ENCODE data around the gene GPA33.

GPA33 gene

DNA sequence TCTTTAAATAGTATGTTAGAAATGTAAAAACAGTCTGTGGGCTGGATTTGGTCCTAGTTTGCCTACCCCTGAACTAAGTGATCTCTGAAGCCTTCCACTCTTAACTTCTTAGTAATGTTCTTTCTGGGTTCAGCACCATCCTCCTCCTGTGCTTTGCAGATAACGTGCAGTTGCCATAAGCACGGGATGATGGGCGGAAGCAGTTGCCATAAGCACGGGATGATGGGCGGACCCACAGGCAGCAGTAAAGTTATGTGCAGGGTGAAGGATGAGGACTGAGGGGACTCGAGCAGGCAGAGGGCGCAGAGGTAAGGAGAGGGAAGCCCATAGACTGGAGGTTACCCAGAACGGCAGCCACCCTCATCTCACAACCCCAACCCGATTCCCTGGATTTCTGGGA, 25.6 kb downstream of the GPA33 start:
- no peak overlapping the region for H2AK5ac ChIP-seq (ENCODE audit: low read length)
- H4K91ac ChIP-seq (ENCODE audit: low read depth, low read length) = no peak overlapping the region
- no peak overlapping the region for H2BK12ac ChIP-seq (ENCODE audit: low read length)
- H3K27ac ChIP-seq (ENCODE audit: low read depth, low read length) = no peak overlapping the region
- no peak overlapping the region for H3K4ac ChIP-seq (ENCODE audit: low read depth, low read length)
- no peaks in the 10 kb centered on the region for H3K79me2 ChIP-seq (ENCODE audit: control insufficient read depth, insufficient read depth, low read length, poor library complexity)
- DNase-seq = no peak
- no peak overlapping the region for H2AFZ ChIP-seq (ENCODE audit: insufficient read depth, low read length, poor library complexity)
- no peak overlapping the region for H3K23ac ChIP-seq (ENCODE audit: low read length)
- WGBS (ENCODE audit: extremely low coverage, insufficient coverage, insufficient read length) = no CpG with 5 or more reads among the region's 9 CpGs
- H3K27me3 ChIP-seq (ENCODE audit: insufficient read depth, low read length) = no peaks in the 10 kb centered on the region
- no peak overlapping the region for H4K12ac ChIP-seq (ENCODE audit: low read depth, low read length)
- no peak overlapping the region for H2BK120ac ChIP-seq (ENCODE audit: insufficient read depth, low read length, poor library complexity)
- no peak overlapping the region for H3K4me2 ChIP-seq (ENCODE audit: low read length)
- H3K4me1 ChIP-seq (ENCODE audit: control insufficient read depth in 1 of 2, insufficient read depth in 2 of 2, low read length in 2 of 2) = no peaks in the 10 kb centered on the region
- no peak overlapping the region for H4K8ac ChIP-seq (ENCODE audit: low read depth, low read length)
- H3K14ac ChIP-seq (ENCODE audit: low read length) = no peak overlapping the region
- H3K36me3 ChIP-seq (ENCODE audit: control insufficient read depth in 1 of 2, insufficient read depth in 2 of 2, low read length in 2 of 2) = no peaks in the 10 kb centered on the region
- H3K18ac ChIP-seq (ENCODE audit: low read length) = no peak overlapping the region
- H3K79me1 ChIP-seq (ENCODE audit: low read length) = no peaks in the 10 kb centered on the region
- H3K9me3 ChIP-seq (ENCODE audit: insufficient read depth, low read depth, low read length) = peaks cover 3% of the 10 kb centered on the region
- H3K9ac ChIP-seq (ENCODE audit: low read length) = no peak overlapping the region
- H2BK5ac ChIP-seq (ENCODE audit: low read depth, low read length, poor library complexity) = no peak overlapping the region
- no peak overlapping the region for H3K4me3 ChIP-seq (ENCODE audit: low read depth, low read length)

DNA sequence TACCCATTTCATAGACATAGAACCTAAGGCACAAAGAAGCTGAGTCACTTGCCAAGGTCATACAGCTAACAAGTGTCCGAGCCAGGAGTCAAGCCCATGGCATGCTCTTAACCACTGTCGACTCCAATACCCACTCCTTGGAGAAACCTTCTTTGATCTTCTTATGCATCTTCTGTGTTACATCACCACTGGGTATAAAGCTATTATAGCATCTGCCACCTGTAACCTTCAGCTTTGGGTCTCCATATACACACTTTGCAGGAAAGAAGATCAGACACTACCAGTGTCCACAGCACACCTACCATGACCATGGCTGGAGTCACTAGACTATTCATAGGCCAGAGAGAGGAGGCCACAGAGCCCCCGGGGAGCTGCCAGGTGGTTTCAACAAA, 29.1 kb downstream of the GPA33 start:
- H3K79me2 ChIP-seq (ENCODE audit: control insufficient read depth, insufficient read depth, low read length, poor library complexity) = no peaks in the 10 kb centered on the region
- no peak overlapping the region for H4K8ac ChIP-seq (ENCODE audit: low read depth, low read length)
- peaks cover 0 to 2% of the 10 kb centered on the region in 2 experiments for H3K4me1 ChIP-seq (ENCODE audit: control insufficient read depth in 1 of 2, insufficient read depth in 2 of 2, low read length in 2 of 2)
- no peak overlapping the region for H4K12ac ChIP-seq (ENCODE audit: low read depth, low read length)
- H3K9ac ChIP-seq (ENCODE audit: low read length) = no peak overlapping the region
- WGBS (ENCODE audit: extremely low coverage, insufficient coverage, insufficient read length) = no CpG with 5 or more reads among the region's 3 CpGs
- no peak overlapping the region for H2BK120ac ChIP-seq (ENCODE audit: insufficient read depth, low read length, poor library complexity)
- no peaks in the 10 kb centered on the region for H3K27me3 ChIP-seq (ENCODE audit: insufficient read depth, low read length)
- H2AFZ ChIP-seq (ENCODE audit: insufficient read depth, low read length, poor library complexity) = no peak overlapping the region
- peaks cover 6% of the 10 kb centered on the region for H3K9me3 ChIP-seq (ENCODE audit: insufficient read depth, low read depth, low read length)
- H3K4me3 ChIP-seq (ENCODE audit: low read depth, low read length) = no peak overlapping the region
- H2AK5ac ChIP-seq (ENCODE audit: low read length) = no peak overlapping the region
- no peak overlapping the region for H3K27ac ChIP-seq (ENCODE audit: low read depth, low read length)
- no peak overlapping the region for H4K91ac ChIP-seq (ENCODE audit: low read depth, low read length)
- no peak overlapping the region for H2BK12ac ChIP-seq (ENCODE audit: low read length)
- no peak overlapping the region for H3K4me2 ChIP-seq (ENCODE audit: low read length)
- H3K14ac ChIP-seq (ENCODE audit: low read length) = no peak overlapping the region
- no peak overlapping the region for H3K23ac ChIP-seq (ENCODE audit: low read length)
- no peaks in the 10 kb centered on the region for H3K36me3 ChIP-seq (ENCODE audit: control insufficient read depth in 1 of 2, insufficient read depth in 2 of 2, low read length in 2 of 2)
- no peak overlapping the region for H3K4ac ChIP-seq (ENCODE audit: low read depth, low read length)
- no peak for DNase-seq
- peaks cover 2% of the 10 kb centered on the region for H3K79me1 ChIP-seq (ENCODE audit: low read length)
- no peak overlapping the region for H2BK5ac ChIP-seq (ENCODE audit: low read depth, low read length, poor library complexity)
- H3K18ac ChIP-seq (ENCODE audit: low read length) = no peak overlapping the region

DNA sequence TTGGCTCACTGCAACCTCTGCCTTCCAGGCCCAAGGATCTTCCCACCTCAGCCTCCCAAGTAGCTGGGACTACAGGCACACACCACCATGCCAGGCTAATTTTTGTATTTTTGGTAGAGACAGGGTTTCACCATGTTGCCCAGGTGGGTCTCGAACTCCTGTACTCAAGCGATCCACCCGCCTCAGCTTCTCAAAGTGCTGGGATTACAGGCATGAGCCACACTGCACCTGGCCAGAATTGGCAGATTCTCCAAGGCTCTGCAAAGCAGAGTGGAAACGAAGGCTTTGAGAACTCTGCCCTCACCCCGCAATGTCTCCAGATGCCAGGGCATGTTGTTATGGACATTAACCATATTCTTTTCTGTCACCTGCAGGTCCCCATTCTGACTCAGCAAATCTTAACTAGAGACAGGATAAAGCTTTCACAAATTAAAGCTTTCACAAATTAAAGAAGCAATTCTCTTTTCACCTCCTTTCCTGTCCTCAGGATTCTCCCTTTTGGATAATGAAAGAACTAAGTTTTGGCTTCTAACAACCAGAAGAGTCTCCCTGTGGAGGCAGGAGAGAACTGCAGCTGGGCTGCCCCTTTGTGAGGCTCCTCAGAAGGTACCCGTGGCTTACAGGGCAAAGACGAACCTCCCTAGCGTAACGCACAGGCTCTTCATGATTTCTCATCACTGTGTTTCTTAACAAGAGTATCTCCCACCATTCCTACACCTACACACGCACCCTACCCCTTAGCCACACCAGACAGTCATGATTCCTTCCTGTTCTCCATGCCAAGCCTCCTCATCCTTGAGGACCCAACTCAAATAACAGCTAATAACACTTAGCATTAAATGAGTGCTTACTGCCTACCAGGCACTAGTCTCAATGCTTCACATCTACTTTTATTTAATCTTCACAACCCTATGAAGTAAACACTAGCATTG, 29.8 kb downstream of the GPA33 start:
- Histone ChIP-seq H3K9ac (ENCODE audit: low read length) (peak overlapping the region; percentile 8), H2BK120ac (ENCODE audit: insufficient read depth, low read length, poor library complexity) (no peak overlapping the region), H3K4me2 (ENCODE audit: low read length) (no peak overlapping the region), H3K36me3 (ENCODE audit: control insufficient read depth in 1 of 2, insufficient read depth in 2 of 2, low read length in 2 of 2) (no peaks in the 10 kb centered on the region), H3K14ac (ENCODE audit: low read length) (no peak overlapping the region), H3K4me1 (ENCODE audit: control insufficient read depth in 1 of 2, insufficient read depth in 2 of 2, low read length in 2 of 2) (peaks cover 0 to 2% of the 10 kb centered on the region in 2 experiments), H3K23ac (ENCODE audit: low read length) (no peak overlapping the region), H3K79me1 (ENCODE audit: low read length) (peaks cover 2% of the 10 kb centered on the region), H3K18ac (ENCODE audit: low read length) (no peak overlapping the region), H3K27ac (ENCODE audit: low read depth, low read length) (no peak overlapping the region), H2AFZ (ENCODE audit: insufficient read depth, low read length, poor library complexity) (no peak overlapping the region), H2BK5ac (ENCODE audit: low read depth, low read length, poor library complexity) (no peak overlapping the region), H3K27me3 (ENCODE audit: insufficient read depth, low read length) (no peaks in the 10 kb centered on the region), H2AK5ac (ENCODE audit: low read length) (no peak overlapping the region), H3K4ac (ENCODE audit: low read depth, low read length) (no peak overlapping the region), H4K91ac (ENCODE audit: low read depth, low read length) (no peak overlapping the region), H3K9me3 (ENCODE audit: insufficient read depth, low read depth, low read length) (peaks cover 6% of the 10 kb centered on the region), H3K79me2 (ENCODE audit: control insufficient read depth, insufficient read depth, low read length, poor library complexity) (no peaks in the 10 kb centered on the region), H4K12ac (ENCODE audit: low read depth, low read length) (no peak overlapping the region), H3K4me3 (ENCODE audit: low read depth, low read length) (no peak overlapping the region), H4K8ac (ENCODE audit: low read depth, low read length) (no peak overlapping the region), H2BK12ac (ENCODE audit: low read length) (no peak overlapping the region)
- no CpG with 5 or more reads among the region's 10 CpGs for WGBS (ENCODE audit: extremely low coverage, insufficient coverage, insufficient read length)
- no peak for DNase-seq

DNA sequence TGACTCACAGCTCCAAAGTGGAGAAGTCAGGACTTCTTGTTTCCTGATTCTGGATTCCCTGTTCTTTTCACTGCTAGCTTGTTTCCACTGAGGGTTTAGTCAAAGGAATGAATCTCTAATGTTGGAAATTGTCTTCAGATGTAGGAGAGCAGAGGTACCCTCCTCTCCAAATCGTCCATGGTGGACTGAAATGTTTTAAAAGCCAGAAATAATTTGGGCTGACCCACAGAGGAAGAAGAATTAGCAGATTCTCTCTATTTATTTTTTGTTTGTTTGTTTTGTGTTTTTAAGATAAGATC, 30.4 kb downstream of the GPA33 start:
- H3K23ac ChIP-seq (ENCODE audit: low read length) = no peak overlapping the region
- H4K91ac ChIP-seq (ENCODE audit: low read depth, low read length) = no peak overlapping the region
- H2AFZ ChIP-seq (ENCODE audit: insufficient read depth, low read length, poor library complexity) = no peak overlapping the region
- H2BK5ac ChIP-seq (ENCODE audit: low read depth, low read length, poor library complexity) = no peak overlapping the region
- H4K8ac ChIP-seq (ENCODE audit: low read depth, low read length) = no peak overlapping the region
- peaks cover 0 to 2% of the 10 kb centered on the region in 2 experiments for H3K4me1 ChIP-seq (ENCODE audit: control insufficient read depth in 1 of 2, insufficient read depth in 2 of 2, low read length in 2 of 2)
- no peak overlapping the region for H3K27ac ChIP-seq (ENCODE audit: low read depth, low read length)
- WGBS (ENCODE audit: extremely low coverage, insufficient coverage, insufficient read length) = no CpG with 5 or more reads among the region's 1 CpG
- H3K79me1 ChIP-seq (ENCODE audit: low read length) = peaks cover 2% of the 10 kb centered on the region
- no peak overlapping the region for H2BK120ac ChIP-seq (ENCODE audit: insufficient read depth, low read length, poor library complexity)
- no peak overlapping the region for H3K4me2 ChIP-seq (ENCODE audit: low read length)
- DNase-seq = no peak
- H3K9ac ChIP-seq (ENCODE audit: low read length) = no peak overlapping the region
- no peak overlapping the region for H3K4me3 ChIP-seq (ENCODE audit: low read depth, low read length)
- no peaks in the 10 kb centered on the region for H3K27me3 ChIP-seq (ENCODE audit: insufficient read depth, low read length)
- no peaks in the 10 kb centered on the region for H3K36me3 ChIP-seq (ENCODE audit: control insufficient read depth in 1 of 2, insufficient read depth in 2 of 2, low read length in 2 of 2)
- no peak overlapping the region for H2BK12ac ChIP-seq (ENCODE audit: low read length)
- no peak overlapping the region for H3K18ac ChIP-seq (ENCODE audit: low read length)
- no peak overlapping the region for H4K12ac ChIP-seq (ENCODE audit: low read depth, low read length)
- no peak overlapping the region for H3K14ac ChIP-seq (ENCODE audit: low read length)
- H2AK5ac ChIP-seq (ENCODE audit: low read length) = no peak overlapping the region
- H3K4ac ChIP-seq (ENCODE audit: low read depth, low read length) = no peak overlapping the region
- H3K9me3 ChIP-seq (ENCODE audit: insufficient read depth, low read depth, low read length) = peaks cover 6% of the 10 kb centered on the region
- H3K79me2 ChIP-seq (ENCODE audit: control insufficient read depth, insufficient read depth, low read length, poor library complexity) = no peaks in the 10 kb centered on the region

Measured in trophoblast cell (in vitro differentiated cells and primary cell).